Bronchial epithelial cell (primary cell): ENCODE measurements around the gene METTL25. TPM values are rescaled to one million over a fixed set of nuclear protein-coding genes. Genes with fewer than 3 reads are reported as not detected.

Experiments used
- DNase-seq: peaks from one replicate; pipeline ENCODE4 v3.0.0-alpha.2; 2010; ENCODE audit warnings: low read depth
- FAIRE-seq: peaks from 2 replicates; lab custom pipeline; 2011; peaks lifted over from hg19 to GRCh38; lab: Jason Lieb, UNC
- H3K27me3 ChIP-seq: 2 replicates; pipeline ENCODE4 v1.5.1; 2011; ENCODE audit warnings: low read length; ENCODE audit not compliant: control insufficient read depth, insufficient read depth
- H3K36me3 ChIP-seq: 2 replicates; pipeline ENCODE4 v1.5.1; 2011; ENCODE audit warnings: low read length; ENCODE audit not compliant: control insufficient read depth, insufficient read depth
- H3K4me3 ChIP-seq: 2 replicates; pipeline ENCODE4 v1.5.1; 2011; ENCODE audit warnings: mild to moderate bottlenecking, low read depth, low read length, control low read depth
- total RNA-seq: library from RNA; depleted of rRNA; stranded (reverse); fragments of >200 nt; gene quantifications from 2 replicates; pipeline ENCODE4 v1.2.1, GENCODE V29; 2014
- TF ChIP-seq, protein P1 (sequence below): IDR thresholded peaks from 2 replicates; pipeline ENCODE4 v1.5.1; 2011; ENCODE audit warnings: mild to moderate bottlenecking, moderate library complexity, low read length, control low read depth, inconsistent platforms; ENCODE audit not compliant: insufficient read depth, severe bottlenecking

METTL25 gene
- total RNA-seq, 1 donor from 2014 or later = 4.2 TPM

DNA sequence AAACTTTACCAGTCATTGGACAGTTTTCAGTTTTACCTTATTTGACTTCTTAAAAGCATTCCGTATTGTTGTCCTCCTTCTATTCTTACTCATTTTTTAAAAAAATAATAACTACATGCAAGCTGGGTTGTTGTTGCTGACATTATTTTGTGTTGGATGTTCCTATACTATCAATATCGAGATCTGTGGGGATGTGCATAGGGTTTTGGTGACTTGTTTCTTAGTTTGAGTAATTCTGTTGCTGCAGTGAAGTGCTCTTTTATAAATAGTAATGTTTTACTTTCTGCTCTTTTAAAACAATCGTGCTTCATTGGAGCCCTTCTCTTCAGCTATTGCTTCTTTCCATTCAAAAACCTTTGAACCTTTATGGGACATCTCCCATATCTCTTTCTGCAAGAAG, 79.4 kb downstream of the METTL25 start:
- TF ChIP-seq, protein P1, sequence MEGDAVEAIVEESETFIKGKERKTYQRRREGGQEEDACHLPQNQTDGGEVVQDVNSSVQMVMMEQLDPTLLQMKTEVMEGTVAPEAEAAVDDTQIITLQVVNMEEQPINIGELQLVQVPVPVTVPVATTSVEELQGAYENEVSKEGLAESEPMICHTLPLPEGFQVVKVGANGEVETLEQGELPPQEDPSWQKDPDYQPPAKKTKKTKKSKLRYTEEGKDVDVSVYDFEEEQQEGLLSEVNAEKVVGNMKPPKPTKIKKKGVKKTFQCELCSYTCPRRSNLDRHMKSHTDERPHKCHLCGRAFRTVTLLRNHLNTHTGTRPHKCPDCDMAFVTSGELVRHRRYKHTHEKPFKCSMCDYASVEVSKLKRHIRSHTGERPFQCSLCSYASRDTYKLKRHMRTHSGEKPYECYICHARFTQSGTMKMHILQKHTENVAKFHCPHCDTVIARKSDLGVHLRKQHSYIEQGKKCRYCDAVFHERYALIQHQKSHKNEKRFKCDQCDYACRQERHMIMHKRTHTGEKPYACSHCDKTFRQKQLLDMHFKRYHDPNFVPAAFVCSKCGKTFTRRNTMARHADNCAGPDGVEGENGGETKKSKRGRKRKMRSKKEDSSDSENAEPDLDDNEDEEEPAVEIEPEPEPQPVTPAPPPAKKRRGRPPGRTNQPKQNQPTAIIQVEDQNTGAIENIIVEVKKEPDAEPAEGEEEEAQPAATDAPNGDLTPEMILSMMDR = no peak
- no peak for FAIRE-seq
- no peaks in the 10 kb centered on the region for H3K36me3 ChIP-seq

DNA sequence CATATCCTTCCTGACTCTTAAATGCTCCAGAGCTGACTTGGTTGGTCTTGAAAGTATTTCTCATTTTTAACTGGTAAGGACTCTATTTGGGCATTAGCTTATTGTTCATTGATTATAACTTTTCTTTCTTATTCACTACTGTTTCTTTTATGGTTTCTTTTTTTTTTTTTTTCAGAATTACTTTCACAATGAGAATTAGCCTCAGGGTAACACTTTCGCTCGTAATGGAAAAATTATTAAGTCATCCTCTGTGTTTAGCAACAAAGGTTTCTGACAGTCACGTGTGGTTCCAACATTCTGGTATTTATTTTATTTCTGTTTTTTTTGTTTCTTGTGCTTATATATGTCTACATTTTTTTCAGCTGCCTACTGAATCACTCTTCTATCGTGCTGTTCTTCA, 80.0 kb downstream of the METTL25 start:
- FAIRE-seq (no peak), DNase-seq (peak; percentile 12)
- H3K4me3 ChIP-seq = no peak overlapping the region
- TF ChIP-seq, protein P1 = no peak
- H3K27me3 ChIP-seq = no peaks in the 10 kb centered on the region
- H3K36me3 ChIP-seq = no peaks in the 10 kb centered on the region

More for the DNA sequence above, 79.4 kb downstream of the METTL25 start:
- no peak for DNase-seq
- no peaks in the 10 kb centered on the region for H3K27me3 ChIP-seq
- no peak overlapping the region for H3K4me3 ChIP-seq

DNA sequence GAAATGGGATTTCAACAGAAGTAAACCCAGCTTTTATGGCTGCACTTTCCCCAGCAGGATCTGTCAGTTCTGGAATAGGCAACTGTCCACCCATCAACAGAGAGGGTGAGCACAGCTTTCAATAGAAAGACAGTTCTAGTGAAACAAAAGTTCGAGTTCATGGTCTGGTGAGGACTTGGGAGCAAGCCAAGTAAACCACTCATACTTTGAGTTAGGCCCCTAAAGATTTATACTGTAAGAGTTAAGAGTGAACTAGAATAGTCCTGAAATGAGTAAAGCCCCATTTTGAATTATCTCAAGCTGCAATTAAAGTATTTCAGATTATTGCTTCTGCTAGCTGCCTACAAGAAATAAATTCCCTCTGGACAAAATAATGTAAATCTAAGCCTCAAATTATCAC, 82.6 kb downstream of the METTL25 start:
- TF ChIP-seq, protein P1 = no peak
- Histone ChIP-seq H3K36me3 (no peaks in the 10 kb centered on the region), H3K27me3 (no peaks in the 10 kb centered on the region), H3K4me3 (no peak overlapping the region)
- DNase-seq = no peak
- FAIRE-seq = no peak

DNA sequence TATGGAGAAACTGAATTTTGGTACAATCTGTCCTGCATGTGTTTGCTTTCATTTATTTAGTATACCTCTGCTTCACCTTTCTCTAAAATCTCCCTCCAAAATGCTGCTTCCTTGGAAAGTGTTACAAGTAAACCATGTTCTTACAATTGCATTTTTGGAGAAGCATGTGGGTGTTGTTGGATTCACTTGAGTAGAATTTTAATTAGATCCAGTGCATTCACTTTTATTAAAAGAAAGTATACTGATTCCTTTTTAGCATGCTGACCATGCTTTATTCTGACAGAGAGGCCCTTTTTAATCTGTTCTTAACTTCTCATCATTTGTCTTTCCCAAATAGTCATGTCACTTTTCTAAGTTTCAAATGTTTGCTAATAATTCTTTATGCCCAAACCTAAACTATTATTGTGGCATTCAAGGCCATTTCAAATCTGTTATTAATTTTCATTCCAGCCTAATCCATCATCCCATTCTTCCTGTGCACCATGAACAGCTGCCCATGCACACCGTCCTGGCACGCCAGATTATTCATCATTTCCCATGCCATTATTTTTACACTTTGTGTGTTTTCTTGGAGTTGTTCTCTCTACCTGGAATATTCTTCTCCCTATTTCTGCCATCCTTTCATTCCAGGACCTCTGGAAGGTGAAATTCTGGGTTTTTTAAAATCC, 90.7 kb downstream of the METTL25 start:
- TF ChIP-seq, protein P1 = no peak
- Histone ChIP-seq H3K4me3 (no peak overlapping the region), H3K36me3 (no peaks in the 10 kb centered on the region), H3K27me3 (no peaks in the 10 kb centered on the region)
- peak; percentile 8 for DNase-seq
- FAIRE-seq = no peak

DNA sequence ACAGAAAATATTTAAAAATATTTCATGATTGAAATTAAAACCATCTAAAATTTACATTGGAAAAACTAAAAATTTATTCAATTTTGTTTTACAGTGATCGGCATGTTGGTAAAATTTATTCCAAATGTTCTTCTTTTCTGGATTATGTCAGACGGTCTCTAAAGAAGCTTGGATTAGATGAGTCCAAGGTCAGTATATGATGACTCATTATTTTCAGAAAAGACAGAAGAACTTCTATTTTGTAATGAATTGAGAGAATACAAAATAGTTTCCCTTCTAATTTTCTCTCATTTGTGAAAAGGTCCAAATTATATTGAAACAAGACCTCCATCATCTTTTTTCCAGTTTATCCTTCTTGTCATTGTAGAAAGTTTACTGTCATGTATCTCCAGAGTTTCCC, 98.3 kb downstream of the METTL25 start:
- Histone ChIP-seq H3K4me3 (no peak overlapping the region), H3K36me3 (no peaks in the 10 kb centered on the region), H3K27me3 (no peaks in the 10 kb centered on the region)
- TF ChIP-seq, protein P1 = no peak
- no peak for DNase-seq
- no peak for FAIRE-seq

DNA sequence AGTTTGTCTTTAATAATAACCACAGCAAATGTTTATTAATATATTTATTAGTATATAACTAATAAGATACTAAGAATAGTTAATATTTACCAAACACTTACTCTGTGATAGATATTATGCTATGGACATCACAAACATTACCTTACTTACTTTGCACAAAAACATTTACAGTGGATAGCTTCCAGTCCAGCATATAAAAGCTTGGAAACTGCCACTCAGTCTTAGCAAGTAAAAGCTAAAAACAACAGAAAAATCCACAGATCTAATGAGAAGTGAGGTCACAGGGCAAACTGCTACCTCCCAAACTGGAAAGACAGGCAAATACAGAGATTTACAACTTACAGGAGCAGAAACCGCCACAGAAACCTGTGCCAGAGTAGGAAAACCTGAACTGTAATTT, 99.8 kb downstream of the METTL25 start:
- H3K36me3 ChIP-seq = no peaks in the 10 kb centered on the region
- no peaks in the 10 kb centered on the region for H3K27me3 ChIP-seq
- DNase-seq (no peak), FAIRE-seq (no peak)
- TF ChIP-seq, protein P1 = no peak
- no peak overlapping the region for H3K4me3 ChIP-seq
